Measurements from ENCODE around the gene IFNK. TPM values are rescaled to one million over a fixed set of nuclear protein-coding genes. Genes with fewer than 3 reads are reported as not detected.

The IFNK gene
- total RNA-seq, 1 experiment from 2014 or later = not detected

GRCh38 chr9:27511771-27512170 is 12.3 kb upstream of the IFNK start:
- DNase-seq (ENCODE audit: low read depth) = no peak

DNA sequence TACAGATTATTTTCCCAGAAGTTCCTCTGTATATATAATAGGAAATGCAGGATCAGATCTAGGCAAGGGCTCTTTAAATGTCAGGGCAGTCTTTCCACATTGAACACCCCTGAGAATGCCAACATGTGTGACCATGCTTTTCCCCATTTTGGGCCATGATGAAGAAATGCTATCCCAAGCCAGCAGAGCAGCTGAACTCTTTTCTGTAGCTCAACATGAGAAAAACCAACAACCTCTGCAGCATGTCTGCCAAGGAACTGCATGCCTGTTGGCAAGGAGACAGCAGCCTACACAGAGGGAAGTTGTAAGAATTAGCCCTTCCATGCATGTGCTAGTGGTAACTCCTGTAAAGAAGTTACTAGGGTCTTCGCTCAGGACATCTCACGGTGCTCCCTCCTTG is 9.5 kb upstream of the IFNK start:
- DNase-seq (ENCODE audit: low read depth) = no peak

DNA sequence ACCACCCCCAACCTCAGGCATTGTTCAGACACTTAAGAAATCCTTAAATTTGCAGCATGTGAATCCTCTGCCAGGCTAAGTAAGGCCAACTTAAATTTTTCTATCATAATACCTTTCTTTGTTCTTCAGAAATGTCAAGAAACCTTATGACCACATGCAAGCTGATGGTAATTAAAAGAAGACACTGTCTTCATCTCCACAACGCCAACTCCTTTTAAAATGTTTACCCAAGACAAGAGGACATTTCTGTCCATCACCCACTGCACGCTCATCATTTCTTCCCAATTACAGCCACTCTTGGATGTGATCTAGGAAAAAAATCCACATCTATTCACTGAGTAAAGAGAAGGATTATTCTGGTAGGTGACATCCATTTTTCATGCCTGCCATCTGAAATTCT is 6.1 kb upstream of the IFNK start:
- no peak for DNase-seq (ENCODE audit: low read depth)

DNA sequence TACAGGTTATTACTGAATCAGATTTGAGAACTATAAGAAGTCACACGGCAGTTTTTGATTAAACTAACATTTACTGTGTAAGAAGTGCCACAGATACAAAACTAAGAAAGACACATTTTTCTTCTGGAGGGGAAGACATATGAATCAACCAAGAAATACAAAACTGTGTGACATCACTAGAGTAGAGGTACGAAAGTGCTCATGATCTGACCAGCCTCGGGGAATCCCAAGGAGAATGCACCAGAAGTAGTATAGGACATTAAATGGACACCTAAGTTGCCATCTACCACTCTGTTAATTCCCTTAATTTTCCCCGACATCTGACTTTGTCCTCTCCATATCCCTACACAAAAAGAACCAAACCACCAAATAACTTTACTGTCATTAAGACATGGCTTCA is 5.3 kb upstream of the IFNK start:
- no peak for DNase-seq (ENCODE audit: low read depth)

- no peak for DNase-seq (ENCODE audit: low read depth)
Measured at GRCh38 chr9:27519466-27520465, 4.3 kb upstream of the IFNK start.

- DNase-seq (ENCODE audit: low read depth) = no peak
Measured at GRCh38 chr9:27520986-27521385, 3.1 kb upstream of the IFNK start.

GRCh38 chr9:27523141-27523540 is 949 bp upstream of the IFNK start:
- no peak for DNase-seq (ENCODE audit: low read depth)

GRCh38 chr9:27527702-27528075 is 3.6 kb downstream of the IFNK start:
- DNase-seq (ENCODE audit: low read depth) = no peak

DNA sequence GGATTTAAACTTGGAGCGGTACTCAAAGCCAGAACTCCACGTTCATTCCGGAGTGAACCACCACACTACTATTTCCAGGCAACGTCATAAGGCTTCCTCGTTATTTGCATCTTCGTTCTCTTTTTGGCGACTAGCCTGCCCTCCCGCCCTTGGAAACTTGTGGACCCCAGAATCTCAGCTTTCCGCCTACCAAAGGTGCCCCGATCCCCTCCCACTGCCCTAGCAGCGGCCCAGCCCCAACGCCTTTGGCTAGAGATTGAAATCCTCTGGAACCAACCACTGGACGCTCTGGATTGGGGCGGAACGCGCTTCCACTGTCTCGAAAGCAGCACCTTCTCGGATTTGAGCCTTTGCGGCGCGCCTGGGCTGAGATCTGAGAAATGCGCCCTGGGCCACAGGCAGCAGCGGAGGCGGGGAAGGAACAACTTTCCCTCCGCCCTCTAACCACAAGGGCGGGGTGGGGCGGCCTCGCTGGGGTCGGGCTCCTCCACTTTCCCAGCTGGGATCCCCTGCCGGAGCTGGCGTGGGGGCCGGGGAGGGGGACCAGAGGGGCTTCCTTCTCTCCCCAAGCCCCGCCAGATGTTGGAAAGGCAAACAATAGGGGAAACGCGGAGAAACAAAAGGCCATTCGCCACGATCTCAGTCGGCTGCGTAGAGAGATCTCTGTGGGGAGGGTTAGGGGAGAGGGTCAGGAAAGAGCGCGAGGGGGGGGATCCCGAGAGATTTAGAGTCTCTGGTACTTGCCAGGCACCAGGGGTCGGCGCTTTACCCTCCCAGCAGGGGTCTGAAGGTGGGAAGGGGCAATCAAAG is 4.2 kb downstream of the IFNK start:
- DNase-seq (ENCODE audit: low read depth) = no peak

- DNase-seq (ENCODE audit: low read depth) = no peak
Measured at GRCh38 chr9:27528886-27529315, 4.8 kb downstream of the IFNK start.

GRCh38 chr9:27529316-27530278 is 5.5 kb downstream of the IFNK start, which contains the start of gene MOB3B:
TSS of gene MOB3B (minus strand) at chr9:27529814. CDS start at chr9:27455550, 74,264 bp downstream.
- peak; percentile 36 for DNase-seq (ENCODE audit: low read depth)

DNA sequence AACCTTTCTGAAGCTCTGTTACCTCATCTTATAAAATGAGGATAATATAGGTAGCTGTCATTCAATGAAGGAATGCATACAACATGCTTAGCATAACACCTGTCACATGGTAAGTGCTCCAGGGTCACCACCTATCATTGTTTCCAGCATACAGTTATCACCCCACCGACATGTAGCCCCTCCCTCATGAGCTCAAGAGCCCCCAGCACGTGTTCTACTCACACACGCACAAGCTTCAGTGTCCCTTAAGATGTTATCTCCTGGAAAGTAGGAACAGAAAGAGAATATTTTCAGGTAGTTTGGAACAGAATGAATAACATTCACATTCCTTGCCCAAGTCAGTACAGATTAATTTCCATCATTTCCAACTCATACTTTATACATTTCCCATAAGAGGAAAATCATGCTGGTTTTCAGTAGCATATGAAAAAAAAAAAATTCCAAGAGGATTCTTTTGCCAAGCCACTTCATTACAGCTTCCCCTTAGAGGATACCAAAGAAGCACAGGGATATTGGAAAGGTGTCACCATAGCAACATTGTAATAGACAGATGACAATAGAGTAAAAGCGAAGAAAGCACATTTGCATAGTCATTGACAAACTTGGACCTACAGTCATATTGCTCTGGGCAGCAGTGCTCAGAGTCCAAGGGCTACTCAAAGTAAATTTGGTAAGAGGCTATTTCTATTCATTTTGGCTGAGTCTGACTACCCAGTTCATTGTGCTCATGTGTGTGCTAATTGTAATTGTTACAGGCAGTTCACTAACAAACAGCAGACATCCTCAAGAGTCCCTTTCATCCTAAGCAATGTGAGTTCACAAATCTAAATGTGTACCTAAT is 7.0 kb downstream of the IFNK start:
- DNase-seq (ENCODE audit: low read depth) = no peak

- DNase-seq (ENCODE audit: low read depth) = no peak
Measured at GRCh38 chr9:27532046-27532445, 8.0 kb downstream of the IFNK start.

DNA sequence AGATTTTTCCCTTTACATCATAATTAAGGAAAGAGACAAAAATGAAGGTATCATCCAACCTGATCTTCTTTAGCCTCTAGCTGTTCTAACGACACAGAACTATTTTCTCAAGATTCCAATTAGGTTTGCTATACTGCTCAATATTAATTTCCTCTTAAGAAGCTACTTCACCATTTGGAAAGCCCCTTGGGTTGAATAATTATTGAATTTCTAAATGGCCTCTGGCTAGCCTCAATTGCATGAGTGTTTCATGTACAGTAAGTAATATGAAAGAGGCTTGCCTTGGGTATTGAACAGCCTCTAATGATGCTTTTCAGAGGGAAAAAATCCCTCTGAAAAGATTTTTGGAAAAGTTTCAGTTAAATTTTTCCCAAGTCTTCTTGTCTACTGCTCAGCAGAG is 9.2 kb downstream of the IFNK start:
- no peak for DNase-seq (ENCODE audit: low read depth)

- DNase-seq (ENCODE audit: low read depth) = no peak
Measured at GRCh38 chr9:27534131-27534530, 10.0 kb downstream of the IFNK start.

GRCh38 chr9:27534658-27535209 is 10.6 kb downstream of the IFNK start:
- no peak for DNase-seq (ENCODE audit: low read depth)

DNA sequence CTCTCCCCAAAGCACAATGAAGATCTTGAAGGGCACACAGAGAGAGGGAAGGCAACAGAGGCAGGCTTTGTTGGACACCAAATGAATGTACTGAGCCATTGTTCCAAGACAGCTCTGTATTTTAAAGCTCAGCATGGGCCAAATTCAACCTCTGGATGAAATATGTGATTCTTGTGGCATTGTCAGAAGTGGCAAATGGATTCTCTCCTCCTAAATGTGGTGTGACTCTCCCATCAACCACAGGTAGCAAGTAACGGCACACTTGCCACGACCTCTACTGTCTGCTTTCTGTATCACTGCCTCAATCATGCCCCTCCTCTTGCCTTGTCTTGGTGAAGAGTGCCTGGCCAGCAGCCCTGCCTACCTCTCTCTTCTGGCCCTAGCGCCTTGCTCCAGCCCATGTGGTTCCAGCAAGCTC is 11.6 kb downstream of the IFNK start:
- DNase-seq (ENCODE audit: low read depth) = no peak

DNA sequence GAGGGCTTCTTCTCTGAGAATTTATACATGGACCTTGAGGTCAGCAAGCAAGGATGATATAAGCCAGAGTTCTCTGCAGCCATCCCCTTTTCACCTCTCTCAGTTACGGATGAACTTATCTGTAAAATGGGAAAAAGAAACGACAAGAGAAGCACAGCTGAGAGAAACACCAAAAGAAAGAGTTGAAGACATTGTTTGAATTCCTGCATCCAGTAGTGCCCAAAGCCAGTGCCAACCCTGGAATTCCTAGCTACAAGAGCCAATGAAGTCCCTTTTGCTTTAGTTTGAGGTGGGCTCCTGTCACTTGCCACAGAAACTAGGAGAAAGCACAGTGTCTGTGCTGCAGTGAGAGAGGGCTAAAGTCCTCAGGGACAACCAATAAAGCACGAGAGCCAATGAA is 12.1 kb downstream of the IFNK start:
- DNase-seq (ENCODE audit: low read depth) = no peak

- DNase-seq (ENCODE audit: low read depth) = no peak
Measured at GRCh38 chr9:27537027-27537435, 12.9 kb downstream of the IFNK start.

DNA sequence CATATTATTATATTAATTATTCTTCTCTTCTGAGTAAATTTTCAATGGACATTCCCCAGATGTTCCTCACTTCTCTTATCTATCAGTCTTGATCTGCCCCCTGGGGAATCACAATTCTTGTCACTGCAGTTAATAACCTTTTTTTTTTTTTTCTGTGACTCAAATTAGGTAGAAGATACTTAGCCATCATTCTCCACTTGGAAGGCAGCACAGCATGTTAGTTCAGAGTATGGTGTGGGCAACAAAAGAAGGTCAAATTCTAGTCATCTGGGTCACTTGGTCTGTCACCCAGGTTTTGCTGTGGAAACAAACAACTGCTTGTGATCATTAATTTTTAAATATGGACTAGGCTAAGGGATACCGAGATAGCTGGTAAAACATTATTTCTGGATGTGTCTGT is 13.7 kb downstream of the IFNK start:
- no peak for DNase-seq (ENCODE audit: low read depth)

All from RPMI7951 (cell line).